H1 (cell line): ENCODE results near the gene PRKAR1B. TPM values are rescaled to one million over a fixed set of nuclear protein-coding genes. Genes with fewer than 3 reads are reported as not detected.

Experiments
- CHD7 ChIP-seq: fragments of 300-600 bp; sonication (generic); IDR thresholded peaks from 2 replicates; pipeline ENCODE4 v1.7.1; 2012; ENCODE audit warnings: low read length, moderate library complexity, mild to moderate bottlenecking, inconsistent platforms; ENCODE audit not compliant: insufficient replicate concordance
- polyA plus RNA-seq, 7 experiments: library from polyadenylated mRNA; depleted of rRNA in 3 of 7; stranded (reverse) in 5 of 7; unstranded in 2 of 7; fragments of >200 nt in 5 of 7; fragments of 200-250 nt in 2 of 7; gene quantifications; 1 replicate in 5 of 7; 2 replicates in 1 of 7; 4 replicates in 1 of 7; pipeline versions ENCODE4 v1.2.1 to v1.2.3, GENCODE V29; 2011 to 2013; ENCODE audit warnings: missing spikeins in 2 of 7, mixed read lengths in 2 of 7
- total RNA-seq: library from RNA; stranded (reverse); fragmentation: NEBNext Ultra II Directional; extraction: Animal tissue kit (Norgen Biotek cat#: 25700); gene quantifications from 2 replicates; pipeline ENCODE4 v1.2.1, GENCODE V29; 2021

The PRKAR1B gene
- total and polyA plus RNA-seq, 2 of the 8 experiments (the other 6 are each of a cell fraction or from before 2014, with no cell fraction given) = 12.3 to 55.7 TPM

GRCh38 chr7:523347-524336 lies 203.4 kb downstream of the PRKAR1B start (continued):
- TF ChIP-seq CHD7 = no peak
